ENCODE results near the gene VIT.
"Not testable (repeated sequence)": the region's sequence is repeated elsewhere in the genome, so short reads cannot be mapped to it uniquely, and the experiment has no call there.

VIT gene

GRCh38 chr2:36823862-36824261, 127.4 kb downstream of the VIT start:
- H3K27ac ChIP-seq = no peak overlapping the region
- TF ChIP-seq ZFX (IDR thresholded peaks at IDR 0.05; ENCODE audit: borderline replicate concordance) (no peak), CTCF (IDR thresholded peaks at IDR 0.05) (no peak)

GRCh38 chr2:36824273-36824672, 127.8 kb downstream of the VIT start:
- H3K27ac ChIP-seq = no peak overlapping the region
- TF ChIP-seq ZFX (IDR thresholded peaks at IDR 0.05; ENCODE audit: borderline replicate concordance) = no peak
- TF ChIP-seq CTCF (IDR thresholded peaks at IDR 0.05) = no peak

- H3K27ac ChIP-seq = not testable (repeated sequence)
Observed at GRCh38 chr2:36824683-36825082, 128.2 kb downstream of the VIT start.

DNA sequence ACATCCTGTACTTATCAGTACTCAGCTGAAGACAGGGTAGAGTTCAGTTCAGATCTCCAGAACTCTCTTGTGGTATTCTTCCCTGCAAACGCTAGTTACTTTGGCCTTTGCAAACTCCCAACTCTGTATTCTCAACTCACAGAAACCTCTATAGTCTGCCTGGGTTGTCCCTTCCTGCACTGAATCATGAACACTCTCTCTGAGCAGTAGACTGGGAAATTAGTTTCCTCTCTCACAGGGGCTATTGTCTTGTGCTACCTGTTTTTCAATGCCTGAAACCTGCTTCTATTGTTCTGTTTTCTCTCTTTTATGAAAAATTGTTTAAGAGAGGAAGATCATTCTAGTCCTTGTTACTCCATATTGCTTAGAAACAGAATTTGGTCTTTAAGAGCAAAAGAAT, 134.7 kb downstream of the VIT start:
- TF ChIP-seq CTCF (IDR thresholded peaks at IDR 0.05) = no peak
- no peak overlapping the region for H3K27ac ChIP-seq

- H3K27ac ChIP-seq = no peak overlapping the region
Observed at GRCh38 chr2:36834203-36834602, 137.7 kb downstream of the VIT start.

DNA sequence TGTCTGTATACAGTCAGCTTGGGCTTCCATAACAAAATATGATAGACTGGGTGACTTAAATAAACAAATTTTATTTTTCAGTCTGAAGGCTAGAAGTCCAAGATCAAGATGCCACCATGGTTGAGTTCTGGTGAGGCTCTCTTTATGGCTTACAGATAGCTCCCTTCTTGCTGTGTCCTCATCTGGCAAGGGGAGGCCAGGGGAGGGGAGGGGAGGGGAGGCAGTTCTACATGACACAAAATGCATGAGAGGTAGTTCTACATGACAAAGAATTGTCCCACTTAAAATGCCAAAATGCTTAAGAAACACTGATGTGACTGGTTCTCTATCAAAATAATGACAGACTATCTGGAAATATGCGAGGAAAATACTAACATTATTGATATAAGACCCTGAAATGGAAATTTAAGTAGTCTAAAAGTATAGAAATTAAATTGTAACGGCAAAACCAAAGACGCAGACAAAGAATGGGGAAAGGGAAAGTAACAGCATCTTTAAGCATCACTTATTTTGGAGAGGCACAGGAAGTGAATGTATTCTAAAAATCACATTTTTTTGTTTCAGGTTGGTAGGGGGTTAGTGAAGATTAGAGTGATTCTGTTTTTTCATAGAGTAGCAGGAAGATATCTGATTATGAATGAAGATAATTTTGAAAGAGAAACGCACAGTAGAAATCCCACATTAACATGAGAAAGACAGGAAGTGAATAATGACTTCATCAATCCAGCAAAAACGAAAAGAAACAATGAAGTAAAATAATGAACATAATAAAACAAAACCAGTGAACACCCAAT, 138.4 kb downstream of the VIT start:
- TF ChIP-seq CTCF (IDR thresholded peaks at IDR 0.05) (no peak), ZFX (IDR thresholded peaks at IDR 0.05; ENCODE audit: borderline replicate concordance) (no peak)
- no peak overlapping the region for H3K27ac ChIP-seq

More at GRCh38 chr2:36834203-36834602, 137.7 kb downstream of the VIT start:
- TF ChIP-seq ZFX (IDR thresholded peaks at IDR 0.05; ENCODE audit: borderline replicate concordance) (no peak), CTCF (IDR thresholded peaks at IDR 0.05) (no peak)

- TF ChIP-seq ZFX (IDR thresholded peaks at IDR 0.05; ENCODE audit: borderline replicate concordance) (no peak), CTCF (IDR thresholded peaks at IDR 0.05) (no peak)
- no peak overlapping the region for H3K27ac ChIP-seq
Observed at GRCh38 chr2:36839976-36840617, 143.6 kb downstream of the VIT start.
